Heart right ventricle (tissue), 16 donors: ENCODE results near the gene OTOGL. TPM values are rescaled to one million over a fixed set of nuclear protein-coding genes. Genes with fewer than 3 reads are reported as not detected.
"Not testable (repeated sequence)": the region's sequence is repeated elsewhere in the genome, so short reads cannot be mapped to it uniquely, and the experiment has no call there.

Experiments used
- ATAC-seq, 8 donors: fragments of 200-7000 bp; cut with Tn5 transposase; one replicate each; pipeline ENCODE4 v1.9.1; 2020; ENCODE audit warnings: mild to moderate bottlenecking in 8 of 8, moderate library complexity in 8 of 8, moderate number of reproducible peaks in 1 of 8
- DNase-seq, 2 donors: peaks; one replicate each; pipeline ENCODE4 v3.0.0-alpha.2; 2020
- H3K27ac ChIP-seq, 10 donors: fragments of 200-600 bp; sonication (generic) in 2 of 10; one replicate each; pipeline versions ENCODE4 v1.5.0 to v1.8.0; 2020 to 2022; ENCODE audit warnings: mild to moderate bottlenecking in 3 of 10
- H3K27me3 ChIP-seq, 7 donors: fragments of 200-600 bp; one replicate each; pipeline ENCODE4 v1.8.0; 2021 to 2022; ENCODE audit warnings: mild to moderate bottlenecking in 2 of 7
- H3K36me3 ChIP-seq, 9 donors: fragments of 200-600 bp; sonication (generic) in 1 of 9; one replicate each; pipeline versions ENCODE4 v1.5.0 to v1.8.0; 2020 to 2022; ENCODE audit warnings: mild to moderate bottlenecking in 2 of 9
- H3K4me1 ChIP-seq, 9 donors: fragments of 200-600 bp; sonication (generic) in 1 of 9; one replicate each; pipeline versions ENCODE4 v1.5.0 to v1.8.0; 2020 to 2022; ENCODE audit warnings: mild to moderate bottlenecking in 4 of 9
- H3K4me3 ChIP-seq, 10 donors: fragments of 200-600 bp; sonication (generic) in 2 of 10; one replicate each; pipeline versions ENCODE4 v1.5.0 to v1.8.0; 2020 to 2022; ENCODE audit warnings: mild to moderate bottlenecking in 7 of 10, moderate library complexity in 2 of 10
- H3K9me3 ChIP-seq, 11 donors: fragments of 200-600 bp in 10 of 11; sonication (generic) in 2 of 11; one replicate each; pipeline versions ENCODE4 v1.5.0 to v1.8.0; 2013 to 2022; ENCODE audit warnings: mild to moderate bottlenecking in 2 of 11, control low read depth in 1 of 11, moderate library complexity in 1 of 11
- CTCF ChIP-seq, 9 donors: fragments of 200-600 bp; sonication (generic) in 2 of 9; IDR thresholded peaks; one replicate each; pipeline versions ENCODE4 v1.5.0 to v1.8.0; 2021 to 2022; ENCODE audit warnings: antibody characterized with exemption in 9 of 9, mild to moderate bottlenecking in 5 of 9, moderate library complexity in 1 of 9
- WGBS, 2 donors: extraction: QIAGEN DNeasy Blood & Tissue Kit; methylation state at CpG; one replicate each; pipeline ENCODE4 v1.1.7; 2013; ENCODE audit warnings: inconsistent platforms in 1 of 2; 5-methylcytosine and 5-hydroxymethylcytosine counted together
- intact Hi-C, 10 donors: fragments of 100-400 bp; cut with DNase I; formaldehyde crosslinking; loops; one replicate each; pipeline versions ENCODE4 v1.11.1 to v1.14.2; 2022
- polyA plus RNA-seq, 2 donors: library from polyadenylated mRNA; stranded (reverse); fragments of 200-250 nt; gene quantifications; one replicate each; pipeline ENCODE4 v1.2.3, GENCODE V29; 2013
- total RNA-seq, 10 donors: library from RNA; stranded (reverse); fragmentation: NEBNext Ultra II Directional in 3 of 10; extraction: Animal tissue kit (Norgen Biotek cat#: 25700) in 3 of 10; gene quantifications; one replicate each; pipeline versions ENCODE4 v1.2.1 to v1.2.4, GENCODE V29; 2021 to 2023
- donor health status: Arrhythmogenic right ventricular cardiomyopathy.
- donor health status: ischemic (EF 13 %, LVEDD 7.1; RV severe dilation, severe dysfunction).
- donor health status: healthy with polysubstance abuse.
- donor health status: DM: no; HTN: yes; CAD: no.
- donor health status: DM: no; HTN: no; CAD: no.
- donor health status: ischemic (EF 25% LVEDD 6.9; RV normal size, moderate dysfunction).
- donor health status: ischemic (EF 25% LVEDD 5.7; RV mildly dilated, moderate dysfunction).
- donor health status: healthy.
- donor health status: DM: yes; HTN: yes; CAD: no.
- donor health status: Ischemic cardiomyopathy.
- donor health status: ischemic (EF 35%, LVEDD 5.7; RV mildly dilated, moderate dysfunction).
- donor health status: nonischemic (EF 11% LVEDD 7.7; RV severe dilation, severe dysfunction).
- donor health status: DM: yes; HTN: yes; CAD: no.
- donor health status: PGD.
- donor health status: ischemic (EF 29% LVEDD 5.4; RV normal size, mild dysfunction).
- donor health status: nonischemic (EF 23%, LVEDD 6.1; RV moderate dilation, normal function).

The OTOGL gene
- total and polyA plus RNA-seq, 12 donors: 0.04 to 1.4 (median 0.24) TPM

- intact Hi-C loops: no loop called here
- Histone ChIP-seq H3K4me1 (no peaks in the 10 kb centered on the region), H3K27me3 (no peaks in the 10 kb centered on the region), H3K27ac (no peak overlapping the region), H3K4me3 (no peak overlapping the region), H3K9me3 (no peaks in the 10 kb centered on the region), H3K36me3 (no peaks in the 10 kb centered on the region)
- DNase-seq (no peak), ATAC-seq (no peak)
- WGBS, 2 donors: 88 to 91% methylated on average over 4 of the region's 4 CpGs
- TF ChIP-seq CTCF (IDR thresholded peaks at IDR 0.05): no peak
Measured at GRCh38 chr12:80143537-80143936, 44.2 kb downstream of the OTOGL start.

- DNase-seq, H3K36me3 ChIP-seq, H3K4me3 ChIP-seq, H3K27me3 ChIP-seq, intact Hi-C loops, H3K27ac ChIP-seq, ATAC-seq, H3K9me3 ChIP-seq, H3K4me1 ChIP-seq: not testable (repeated sequence)
- WGBS, 2 donors: 91 to 93% methylated on average over 14 to 17 of the region's 26 CpGs
Measured at GRCh38 chr12:80149547-80150313, 50.4 kb downstream of the OTOGL start.

GRCh38 chr12:80151131-80151530 lies 51.8 kb downstream of the OTOGL start:
- no peak for DNase-seq

GRCh38 chr12:80154261-80154660 lies 54.9 kb downstream of the OTOGL start:
- Histone ChIP-seq H3K4me3 (no peak overlapping the region), H3K4me1 (no peaks in the 10 kb centered on the region), H3K27ac (no peak overlapping the region), H3K9me3 (no peaks in the 10 kb centered on the region), H3K36me3 (no peaks in the 10 kb centered on the region), H3K27me3 (no peaks in the 10 kb centered on the region)
- 55 to 77% methylated on average over 1 of the region's 1 CpG for WGBS, 2 donors
- intact Hi-C loops: no loop called here
- DNase-seq: no peak
- TF ChIP-seq CTCF (IDR thresholded peaks at IDR 0.05): no peak
- ATAC-seq: no peak

More at GRCh38 chr12:80151131-80151530, 51.8 kb downstream of the OTOGL start:
- Histone ChIP-seq H3K36me3 (no peaks in the 10 kb centered on the region), H3K9me3 (no peaks in the 10 kb centered on the region), H3K27me3 (no peaks in the 10 kb centered on the region), H3K4me3 (no peak overlapping the region), H3K4me1 (no peaks in the 10 kb centered on the region), H3K27ac (no peak overlapping the region)
- WGBS, 2 donors: 92 to 93% methylated on average over 2 of the region's 2 CpGs
- intact Hi-C loops: no loop called here
- no peak for ATAC-seq
- no peak for TF ChIP-seq CTCF (IDR thresholded peaks at IDR 0.05)

- no peak for ATAC-seq
- 83 to 92% methylated on average over 5 of the region's 5 CpGs for WGBS, 2 donors
Measured at GRCh38 chr12:80156306-80156705, 57.0 kb downstream of the OTOGL start.

More at GRCh38 chr12:80156306-80156705, 57.0 kb downstream of the OTOGL start:
- H3K36me3 ChIP-seq: no peaks in the 10 kb centered on the region
- no peaks in the 10 kb centered on the region for H3K27me3 ChIP-seq
- intact Hi-C loops: no loop called here
- H3K4me3 ChIP-seq: no peak overlapping the region
- H3K4me1 ChIP-seq: no peaks in the 10 kb centered on the region
- H3K9me3 ChIP-seq: peaks cover 0 to 7% (median 0%) of the 10 kb centered on the region in 11 donors
- DNase-seq: no peak
- no peak for TF ChIP-seq CTCF (IDR thresholded peaks at IDR 0.05)
- H3K27ac ChIP-seq: no peak overlapping the region
